Eye (tissue), 1 donor: ENCODE results near the gene A1CF.
"Not testable (repeated sequence)": the region's sequence is repeated elsewhere in the genome, so short reads cannot be mapped to it uniquely, and the experiment has no call there.

ENCODE experiments used
- DNase-seq: peaks from one replicate; pipeline ENCODE4 v3.0.0-alpha.2; 2015

Gene A1CF

GRCh38 chr10:50782017-50782416 is 103.4 kb downstream of the A1CF start:
- DNase-seq, result not testable (repeated sequence)

GRCh38 chr10:50780036-50780435 is 105.4 kb downstream of the A1CF start:
- DNase-seq, result not testable (repeated sequence)

GRCh38 chr10:50774868-50775267 is 110.6 kb downstream of the A1CF start:
- DNase-seq, result not testable (repeated sequence)

GRCh38 chr10:50772042-50772441 is 113.4 kb downstream of the A1CF start:
- not testable (repeated sequence) for DNase-seq

GRCh38 chr10:50766774-50767513 is 118.5 kb downstream of the A1CF start:
- not testable (repeated sequence) for DNase-seq
